KMS-11 (cell line): Measurements from ENCODE around the gene ENOX1.

Experiments
- H2AFZ ChIP-seq: fragments of 200-600 bp; sonication (generic); 2 replicates; pipeline ENCODE4 v1.6.1; 2016; ENCODE audit warnings: antibody characterized with exemption, mixed run types, low read depth
- H3K27ac ChIP-seq: fragments of 200-600 bp; sonication (generic); 2 replicates; pipeline ENCODE4 v1.6.1; 2016; ENCODE audit warnings: mild to moderate bottlenecking, mixed run types
- H3K27me3 ChIP-seq: fragments of 200-600 bp; sonication (generic); 2 replicates; pipeline ENCODE4 v1.6.1; 2017; ENCODE audit warnings: mild to moderate bottlenecking, low read depth, mixed run types, moderate library complexity; ENCODE audit not compliant: insufficient read depth
- H3K36me3 ChIP-seq: fragments of 200-600 bp; sonication (generic); 2 replicates; pipeline ENCODE4 v1.6.1; 2017; ENCODE audit warnings: mild to moderate bottlenecking, mixed run types; ENCODE audit not compliant: insufficient read depth
- H3K4me1 ChIP-seq: fragments of 200-600 bp; sonication (generic); 2 replicates; pipeline ENCODE4 v1.6.1; 2016; ENCODE audit warnings: mild to moderate bottlenecking, low read depth, mixed run types; ENCODE audit not compliant: poor library complexity, severe bottlenecking
- H3K4me2 ChIP-seq: fragments of 200-600 bp; sonication (generic); 2 replicates; pipeline ENCODE4 v1.7.0; 2016; ENCODE audit warnings: mild to moderate bottlenecking, mixed run types
- H3K4me3 ChIP-seq: fragments of 200-600 bp; sonication (generic); IDR thresholded peaks from 2 replicates; pipeline ENCODE4 v1.6.1; 2017; ENCODE audit warnings: low read depth, low read length, mixed read lengths; ENCODE audit not compliant: insufficient read depth
- H3K79me2 ChIP-seq: fragments of 200-600 bp; sonication (generic); 2 replicates; pipeline ENCODE4 v1.6.1; 2016; ENCODE audit warnings: low read depth, mixed run types; ENCODE audit not compliant: insufficient read depth
- H3K9ac ChIP-seq: fragments of 200-600 bp; sonication (generic); 2 replicates; pipeline ENCODE4 v1.6.1; 2016; ENCODE audit warnings: mild to moderate bottlenecking, mixed run types
- H4K20me1 ChIP-seq: fragments of 200-600 bp; sonication (generic); 2 replicates; pipeline ENCODE4 v1.6.1; 2016; ENCODE audit warnings: mild to moderate bottlenecking, mixed run types; ENCODE audit not compliant: insufficient read depth
- CTCF ChIP-seq: fragments of 200-600 bp; sonication (generic); conservative IDR thresholded peaks from 2 replicates; pipeline ENCODE4 v1.6.1; 2017; ENCODE audit warnings: low read depth, mild to moderate bottlenecking, antibody characterized with exemption, low read length, moderate library complexity, mixed read lengths

The ENOX1 gene

GRCh38 chr13:43428545-43429296, 358.1 kb downstream of the ENOX1 start:
- H4K20me1 ChIP-seq: no peaks in the 10 kb centered on the region
- H3K36me3 ChIP-seq: no peaks in the 10 kb centered on the region
- no peaks in the 10 kb centered on the region for H3K27me3 ChIP-seq
- H2AFZ ChIP-seq: no peak overlapping the region
- H3K4me2 ChIP-seq: no peak overlapping the region
- no peak overlapping the region for H3K9ac ChIP-seq
- TF ChIP-seq CTCF: no peak
- H3K4me3 ChIP-seq: no peak overlapping the region
- H3K79me2 ChIP-seq: no peaks in the 10 kb centered on the region
- H3K27ac ChIP-seq: no peak overlapping the region
- peaks cover 8% of the 10 kb centered on the region for H3K4me1 ChIP-seq

- TF ChIP-seq CTCF: no peak
Observed at GRCh38 chr13:43426355-43426754, 360.4 kb downstream of the ENOX1 start.

GRCh38 chr13:43425234-43425633, 361.5 kb downstream of the ENOX1 start:
- Histone ChIP-seq H2AFZ (no peak overlapping the region), H3K9ac (no peak overlapping the region), H4K20me1 (no peaks in the 10 kb centered on the region), H3K27me3 (no peaks in the 10 kb centered on the region), H3K79me2 (no peaks in the 10 kb centered on the region), H3K36me3 (no peaks in the 10 kb centered on the region), H3K4me2 (no peak overlapping the region), H3K4me1 (peaks cover 8% of the 10 kb centered on the region), H3K4me3 (no peak overlapping the region), H3K27ac (no peak overlapping the region)
- no peak for TF ChIP-seq CTCF

More at GRCh38 chr13:43426355-43426754, 360.4 kb downstream of the ENOX1 start:
- no peaks in the 10 kb centered on the region for H4K20me1 ChIP-seq
- no peak overlapping the region for H3K9ac ChIP-seq
- H3K36me3 ChIP-seq: no peaks in the 10 kb centered on the region
- H3K4me2 ChIP-seq: no peak overlapping the region
- H3K4me1 ChIP-seq: peaks cover 8% of the 10 kb centered on the region
- H3K27me3 ChIP-seq: no peaks in the 10 kb centered on the region
- H3K27ac ChIP-seq: no peak overlapping the region
- no peak overlapping the region for H2AFZ ChIP-seq
- H3K4me3 ChIP-seq: no peak overlapping the region
- H3K79me2 ChIP-seq: no peaks in the 10 kb centered on the region

GRCh38 chr13:43424412-43424811, 362.4 kb downstream of the ENOX1 start:
- Histone ChIP-seq H3K27ac (no peak overlapping the region), H3K4me1 (peaks cover 8% of the 10 kb centered on the region), H3K27me3 (no peaks in the 10 kb centered on the region), H3K9ac (no peak overlapping the region), H3K36me3 (no peaks in the 10 kb centered on the region), H2AFZ (no peak overlapping the region), H3K79me2 (no peaks in the 10 kb centered on the region), H3K4me3 (no peak overlapping the region), H3K4me2 (no peak overlapping the region), H4K20me1 (no peaks in the 10 kb centered on the region)
- no peak for TF ChIP-seq CTCF
